T1000 (cell line): ENCODE data around the gene DNAJC18.
"Not testable (repeated sequence)": the region's sequence is repeated elsewhere in the genome, so short reads cannot be mapped to it uniquely, and the experiment has no call there.

ENCODE experiments used
- DNase-seq: peaks from one replicate; lab custom pipeline; 2025; ENCODE audit warnings: mixed read lengths; lab: John Stamatoyannopoulos, UW

Gene DNAJC18

DNA sequence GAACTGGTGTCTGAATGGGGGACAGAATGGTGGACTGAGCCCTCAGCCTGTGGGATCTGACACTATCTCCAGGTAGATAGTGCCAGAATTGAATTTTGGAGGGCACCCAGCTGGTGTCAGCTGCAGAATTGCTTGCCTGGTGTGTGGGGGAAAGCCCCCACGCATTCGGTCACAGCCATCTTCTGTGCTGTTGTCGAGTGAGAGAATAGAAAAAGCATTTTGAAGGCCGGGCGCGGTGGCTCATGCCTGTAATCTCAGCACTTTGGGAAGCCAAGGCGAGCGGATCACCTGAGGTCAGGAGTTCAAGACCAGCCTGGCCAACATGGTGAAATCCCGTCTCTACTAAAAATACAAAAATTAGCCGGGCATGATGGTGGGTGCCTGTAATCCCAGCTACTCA, 52.4 kb downstream of the DNAJC18 start:
- DNase-seq, result not testable (repeated sequence)

DNA sequence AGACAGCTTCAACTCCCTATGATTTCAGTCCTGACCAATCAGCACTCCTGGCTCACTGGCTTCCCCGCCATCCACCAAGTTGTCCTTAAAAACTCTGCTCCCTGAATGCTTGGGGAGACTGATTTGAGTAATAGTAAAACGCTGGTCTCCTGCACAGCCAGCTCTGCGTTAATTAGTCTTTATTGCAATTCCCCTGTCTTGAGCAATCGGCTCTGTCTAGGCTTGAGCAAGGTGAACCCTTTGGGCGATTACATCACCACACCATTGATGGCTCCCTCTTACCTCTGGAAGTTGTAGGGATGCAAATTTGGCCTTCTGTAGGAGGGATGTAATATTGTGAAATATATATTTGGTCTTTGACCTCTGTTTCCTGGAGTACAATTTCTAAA, 53.3 kb downstream of the DNAJC18 start:
- DNase-seq, result no peak

DNA sequence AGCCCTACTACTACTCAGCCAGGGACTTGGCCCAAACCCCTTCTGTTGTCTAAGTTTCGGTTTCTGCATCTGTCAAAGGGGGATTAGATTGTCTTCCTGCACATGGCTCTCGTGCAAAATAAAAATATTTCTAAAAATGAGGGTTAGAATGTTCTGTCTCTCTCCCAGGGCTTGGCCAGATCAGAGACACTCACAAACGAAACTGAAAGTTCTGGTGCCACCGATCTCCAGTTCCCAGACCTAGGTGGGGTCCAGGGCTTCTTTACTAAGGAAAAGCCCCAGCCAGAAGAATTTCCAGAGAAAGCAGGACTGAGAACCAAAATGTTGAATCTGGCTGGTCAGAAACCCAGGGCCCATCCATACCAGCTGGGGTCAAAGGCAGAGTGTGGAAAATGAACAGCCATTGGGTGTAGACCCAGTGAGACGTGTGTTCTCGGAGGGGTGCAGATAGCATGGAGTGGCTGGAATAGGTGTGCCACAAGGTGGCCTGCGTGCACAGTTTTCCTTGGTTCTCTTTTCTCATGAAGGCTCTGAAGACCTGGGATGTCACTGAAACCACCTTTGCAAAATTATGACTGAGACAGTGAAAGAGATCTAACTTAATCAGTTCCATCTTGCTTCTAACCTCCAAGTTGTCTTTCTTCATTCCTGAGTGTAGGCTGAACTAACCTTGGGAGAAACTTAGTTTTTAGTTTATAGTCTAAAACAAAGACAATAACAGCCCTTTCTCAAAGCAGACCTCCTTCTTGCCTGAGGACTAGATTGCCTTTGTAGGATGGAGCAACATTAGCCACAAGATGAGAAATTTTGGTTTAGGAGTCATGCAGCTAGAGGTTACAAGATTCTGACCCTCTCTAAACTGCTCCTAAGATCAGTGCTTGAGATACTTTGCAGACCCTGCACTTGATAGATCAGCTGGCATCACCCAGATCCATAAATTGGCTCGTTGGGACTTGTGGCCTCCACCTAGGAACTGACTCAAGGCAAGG, 54.0 kb downstream of the DNAJC18 start:
- DNase-seq, result no peak

DNA sequence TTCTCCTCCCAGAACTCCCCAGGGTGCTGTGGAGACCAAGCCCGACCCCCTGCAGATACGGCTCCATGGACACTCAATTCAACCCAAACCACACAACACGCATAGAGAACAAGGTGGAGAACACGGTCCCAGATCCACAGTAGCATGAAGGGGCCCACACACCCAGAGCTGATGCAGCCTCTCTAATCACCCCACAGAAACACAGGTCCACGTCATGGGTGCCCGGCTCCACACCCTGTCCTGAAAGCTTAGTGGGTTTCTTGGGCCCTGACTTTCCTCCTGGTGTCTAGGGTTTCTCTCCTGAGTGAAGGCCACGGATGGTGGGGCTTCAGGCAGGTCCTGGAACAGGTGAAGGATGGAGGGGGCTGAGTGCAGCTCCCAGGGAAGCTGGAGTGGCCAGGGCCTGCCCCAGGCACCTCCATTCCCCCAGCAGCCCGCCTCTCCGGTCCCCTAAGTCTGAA, 54.7 kb downstream of the DNAJC18 start:
- no peak for DNase-seq

DNA sequence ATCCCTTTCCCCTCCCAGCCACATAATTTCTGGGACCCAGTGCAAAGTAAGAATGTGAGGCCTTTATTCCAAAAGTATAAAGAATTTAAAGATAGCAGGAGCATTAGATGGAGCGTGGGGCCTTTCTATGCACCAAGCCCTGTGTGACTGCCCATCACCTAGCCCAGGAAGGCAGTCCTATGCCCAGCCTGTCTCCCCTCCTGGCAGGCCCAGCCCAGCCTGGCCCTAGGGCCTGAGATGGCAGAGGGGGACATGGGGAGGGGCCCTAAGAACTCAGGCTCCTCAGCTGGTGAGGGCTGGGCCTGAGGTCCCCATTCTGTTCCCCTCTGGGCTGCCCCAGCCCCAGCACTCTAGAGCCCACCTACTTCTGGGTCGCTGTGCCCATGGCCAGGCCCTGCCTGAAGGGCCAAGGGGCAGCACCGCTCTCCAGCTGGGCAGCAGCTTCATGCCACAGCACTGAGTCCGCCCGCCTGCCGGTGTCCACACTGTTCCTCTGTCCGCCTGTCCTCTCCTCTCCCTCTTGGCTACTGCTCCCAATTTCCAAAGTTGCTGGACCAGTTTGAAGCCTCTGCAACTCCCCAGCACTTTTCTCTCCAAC, 55.2 kb downstream of the DNAJC18 start:
- no peak for DNase-seq

DNA sequence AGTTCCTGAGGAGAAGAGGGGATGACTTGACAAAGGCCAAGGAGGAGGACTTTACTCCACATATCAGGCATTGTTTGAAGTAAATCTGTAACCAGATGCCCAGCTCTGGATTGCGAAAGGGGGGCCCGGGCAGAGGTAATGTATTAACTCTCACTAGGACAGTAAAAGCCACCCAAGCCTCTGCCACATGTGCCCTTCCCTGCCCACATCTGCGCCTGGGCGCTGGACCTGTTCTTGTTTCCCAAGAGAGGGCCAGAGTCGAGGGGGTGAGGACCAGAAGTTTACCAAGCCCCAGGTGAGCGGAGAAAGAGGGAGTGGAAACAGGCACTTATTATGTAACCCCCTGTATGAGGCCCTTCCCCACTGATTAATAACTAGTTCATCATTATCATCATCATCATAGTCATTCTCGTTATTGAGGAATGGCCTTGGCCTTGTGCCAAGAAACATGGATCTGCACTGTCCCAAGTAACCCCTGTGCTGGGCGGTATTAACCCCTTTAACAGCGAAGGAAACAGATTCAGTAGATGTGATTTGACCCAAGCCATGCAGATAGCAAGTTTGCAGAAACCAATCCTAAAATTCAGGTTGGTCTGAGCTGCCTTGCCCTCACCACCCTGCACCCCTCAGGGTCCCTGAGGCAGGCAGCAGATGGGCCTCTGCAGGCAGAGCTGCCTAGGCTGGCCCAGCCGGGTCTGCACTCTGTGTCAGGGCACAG, 55.9 kb downstream of the DNAJC18 start, which contains the start of gene SLC23A1:
Gene SLC23A1, minus strand, starts transcription at position 23 of the 718 bp plus-strand sequence. CDS start 44 bp downstream, outside the sequence.
- DNase-seq, result no peak

DNA sequence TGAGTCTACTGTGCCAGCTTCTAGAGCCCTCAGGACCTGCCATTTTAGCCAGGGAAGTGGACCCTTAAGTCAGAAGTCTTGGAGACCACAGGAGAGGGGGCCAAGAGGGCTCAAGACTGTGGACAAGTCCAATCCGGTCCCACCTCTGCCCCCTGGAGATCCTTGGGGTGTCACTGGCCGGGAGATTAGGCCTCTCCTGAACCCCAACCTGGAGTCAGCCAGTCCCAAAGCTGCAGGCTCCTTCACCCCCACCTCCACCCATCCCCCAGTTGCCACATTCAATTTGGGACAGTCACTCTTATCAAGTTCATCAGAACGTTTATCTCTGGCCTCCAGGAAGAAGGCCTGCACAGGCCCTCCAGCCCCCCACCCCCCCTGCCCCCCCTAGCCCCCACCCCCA, 56.5 kb downstream of the DNAJC18 start:
- DNase-seq, result no peak

DNA sequence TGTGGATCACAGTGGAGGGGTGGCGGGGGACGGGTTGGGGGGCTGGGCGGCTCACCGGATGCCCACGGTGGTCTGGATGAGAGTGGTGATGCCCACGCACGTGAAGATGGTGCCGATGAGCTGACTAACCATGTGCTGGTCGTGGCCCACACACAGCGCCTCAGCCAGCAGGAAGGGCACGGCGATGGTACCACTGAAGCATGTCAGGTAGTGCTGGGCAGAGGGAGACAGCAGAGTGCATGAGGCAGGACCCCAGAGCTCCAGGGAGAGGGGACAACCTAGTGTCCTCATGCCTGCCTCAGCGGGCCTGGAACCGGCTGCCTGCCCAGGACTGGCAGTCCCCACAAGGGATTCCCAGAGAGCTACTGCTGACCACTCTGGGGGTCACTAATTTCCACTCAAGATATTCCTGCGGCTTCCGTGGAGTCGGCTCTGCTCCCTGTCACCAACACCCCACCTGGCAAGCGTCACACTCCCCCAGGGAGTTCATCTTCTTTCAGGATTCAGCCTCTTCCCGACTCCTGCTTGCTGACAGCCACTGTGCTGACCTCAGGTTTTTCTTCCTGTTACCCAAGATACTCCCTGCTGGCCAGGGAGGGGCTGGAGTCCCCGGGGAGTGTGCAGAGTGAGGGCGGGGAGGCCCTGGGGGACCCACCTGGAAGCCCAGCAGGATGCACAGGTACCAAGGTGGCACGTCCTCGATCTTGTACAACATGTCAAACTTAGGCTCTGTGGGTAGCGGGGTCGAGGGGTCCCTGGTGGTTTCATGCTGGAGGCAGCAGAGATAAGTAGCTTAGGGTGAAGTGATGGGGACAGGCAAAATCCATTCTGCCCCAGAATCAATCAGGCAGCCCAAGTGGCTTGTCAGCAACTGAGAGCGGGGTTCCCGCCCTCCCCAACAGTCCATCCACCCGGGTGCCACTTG, 57.2 kb downstream of the DNAJC18 start:
- no peak for DNase-seq

DNA sequence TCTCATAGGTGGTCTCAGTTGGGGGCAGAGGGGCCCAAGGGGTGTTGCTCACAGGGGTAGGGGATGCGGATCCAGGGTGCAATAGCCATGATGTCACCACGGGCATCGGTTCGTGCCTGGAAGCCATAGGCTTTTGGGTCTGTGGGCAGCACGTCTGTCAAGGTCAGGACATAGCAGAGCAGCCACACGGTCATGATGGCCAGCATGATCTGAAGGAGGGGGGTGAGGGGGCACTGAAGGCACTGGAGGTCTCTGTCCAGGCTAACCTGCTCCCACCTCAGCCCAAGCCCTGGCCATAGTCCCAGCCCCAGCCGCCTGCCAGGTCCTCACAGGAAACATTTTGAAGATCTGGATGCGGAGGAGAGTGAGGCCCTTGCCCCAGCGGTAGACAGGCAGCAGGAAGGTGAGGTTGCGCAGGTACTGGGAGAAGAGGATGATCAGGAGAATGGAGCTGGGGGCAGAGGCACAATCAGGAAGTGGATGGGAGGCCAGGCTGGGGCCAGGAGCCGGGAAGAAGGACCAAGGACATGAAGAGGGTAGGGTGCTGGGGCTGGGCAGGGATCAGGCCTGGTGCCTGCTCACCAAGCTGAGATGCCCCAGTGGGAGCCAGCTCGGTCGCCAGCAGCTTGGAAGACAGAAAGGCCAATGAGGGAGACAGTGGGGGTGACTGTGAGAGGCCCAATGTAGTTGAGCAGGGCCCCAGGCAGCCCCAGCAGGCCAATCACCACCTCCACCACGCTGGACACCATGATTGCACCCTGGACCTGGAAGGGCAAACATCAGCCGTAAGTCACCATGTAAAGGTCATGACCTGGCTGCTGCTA, 59.5 kb downstream of the DNAJC18 start:
- DNase-seq, result no peak

DNA sequence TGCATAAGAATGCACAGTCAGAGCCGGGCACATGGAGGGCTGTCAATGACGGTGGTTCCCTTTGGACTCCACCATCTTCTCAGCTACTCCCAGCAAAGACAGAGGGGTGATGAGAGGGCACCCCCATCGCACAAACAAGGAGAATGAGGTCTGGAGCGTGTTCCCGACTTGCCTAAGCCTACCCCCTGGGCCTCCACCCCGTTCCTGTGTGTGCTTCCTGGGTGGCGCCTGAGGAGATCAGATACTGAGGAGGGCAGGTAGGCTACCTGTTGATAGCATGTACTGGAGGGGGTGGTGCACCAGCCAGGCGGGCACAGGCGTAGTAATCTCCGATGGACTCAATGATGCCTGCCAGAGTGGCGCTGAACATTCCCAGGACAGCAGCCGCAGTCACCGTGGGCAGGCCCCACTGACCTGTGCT, 60.4 kb downstream of the DNAJC18 start:
- no peak for DNase-seq

DNA sequence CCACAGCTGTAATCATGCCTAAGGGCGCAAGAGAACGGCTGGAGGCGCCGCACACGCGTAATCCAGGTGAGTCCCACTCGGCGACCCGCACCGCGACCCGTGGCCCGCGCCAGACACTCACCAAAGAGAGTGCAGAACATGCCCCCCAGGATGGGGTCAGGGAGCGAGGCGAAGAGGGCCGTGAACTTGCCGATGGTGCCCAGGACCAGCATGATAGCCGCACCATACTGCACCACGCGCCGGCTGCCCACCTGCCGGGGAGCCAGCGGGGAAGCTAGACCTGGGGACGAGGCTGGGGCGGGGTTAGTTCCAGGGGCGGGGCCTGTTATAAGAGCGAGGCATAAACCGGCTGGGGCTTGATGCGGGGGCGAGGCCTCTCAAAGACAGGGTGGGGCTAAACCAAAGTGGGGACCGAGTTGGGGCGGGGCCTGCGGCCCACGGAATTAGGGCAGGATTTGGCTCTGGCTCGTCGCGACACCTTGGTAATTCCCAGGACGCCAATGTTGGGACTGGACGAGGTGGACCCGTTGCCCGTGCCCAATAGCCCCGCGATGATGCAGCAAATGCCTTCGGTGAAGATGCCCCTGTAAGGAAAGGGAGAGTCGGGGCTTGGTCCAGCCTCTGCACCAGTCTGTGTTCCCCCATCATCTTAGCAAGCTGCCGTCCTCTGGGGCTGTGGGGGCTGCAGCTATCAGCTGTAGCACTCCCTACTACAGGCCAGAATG, 61.1 kb downstream of the DNAJC18 start:
- no peak for DNase-seq

DNA sequence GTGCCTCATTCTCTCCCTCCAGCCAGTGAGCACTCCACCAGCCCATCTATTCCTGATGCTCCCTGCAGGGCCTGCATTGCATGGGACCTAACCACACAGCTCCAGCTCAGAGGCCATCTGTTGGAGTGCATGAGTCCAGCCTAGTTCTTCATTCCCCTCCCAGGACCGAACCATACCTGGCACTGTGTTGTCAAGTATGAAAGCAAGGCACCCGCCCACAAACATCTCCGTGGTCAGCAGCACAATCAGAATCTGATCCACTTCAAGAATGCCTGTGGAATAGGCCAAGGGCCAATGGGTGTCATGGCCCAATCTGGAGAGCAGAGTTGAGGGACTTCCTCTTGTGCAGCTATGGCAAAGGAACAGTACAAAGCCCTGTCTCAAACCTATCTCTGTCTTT, 62.1 kb downstream of the DNAJC18 start:
- no peak for DNase-seq

DNA sequence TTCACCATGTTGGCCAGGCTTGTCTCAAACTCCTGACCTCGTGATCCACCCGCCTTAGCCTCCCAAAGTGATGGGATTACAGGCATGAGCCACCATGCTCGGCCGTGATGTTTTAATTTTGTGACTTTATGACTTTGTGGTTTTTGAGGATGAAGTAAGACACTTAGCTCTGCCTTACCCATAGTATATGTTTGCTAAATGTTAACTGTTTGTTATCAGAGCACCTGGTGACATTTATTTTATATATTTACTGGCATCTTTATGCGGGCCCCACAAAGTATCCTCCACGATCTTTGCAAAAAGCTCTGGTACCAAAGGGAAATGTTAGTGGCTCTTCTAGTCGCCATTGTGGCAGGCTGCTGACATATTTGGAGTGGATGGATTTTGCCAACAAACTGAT, 63.0 kb downstream of the DNAJC18 start:
- DNase-seq, result no peak

DNA sequence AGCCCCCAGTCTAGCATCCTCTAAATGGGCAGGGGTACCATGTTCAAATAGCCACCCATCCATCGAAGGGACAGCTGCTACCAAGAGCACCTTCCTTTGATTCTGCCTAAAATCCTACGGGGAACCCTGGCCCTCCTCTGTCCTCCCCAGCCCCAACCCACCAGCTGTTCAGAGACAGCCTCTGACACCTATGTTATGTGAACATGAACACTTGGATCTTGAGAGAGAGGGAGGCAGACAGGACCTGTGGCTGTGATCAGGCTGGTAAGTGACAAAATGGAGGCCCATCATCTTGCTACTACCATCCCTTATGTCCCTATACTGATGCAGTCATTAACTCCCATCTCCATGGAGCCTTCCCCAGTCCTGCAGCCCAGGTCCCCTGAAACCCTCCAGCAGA, 64.4 kb downstream of the DNAJC18 start:
- no peak for DNase-seq

DNA sequence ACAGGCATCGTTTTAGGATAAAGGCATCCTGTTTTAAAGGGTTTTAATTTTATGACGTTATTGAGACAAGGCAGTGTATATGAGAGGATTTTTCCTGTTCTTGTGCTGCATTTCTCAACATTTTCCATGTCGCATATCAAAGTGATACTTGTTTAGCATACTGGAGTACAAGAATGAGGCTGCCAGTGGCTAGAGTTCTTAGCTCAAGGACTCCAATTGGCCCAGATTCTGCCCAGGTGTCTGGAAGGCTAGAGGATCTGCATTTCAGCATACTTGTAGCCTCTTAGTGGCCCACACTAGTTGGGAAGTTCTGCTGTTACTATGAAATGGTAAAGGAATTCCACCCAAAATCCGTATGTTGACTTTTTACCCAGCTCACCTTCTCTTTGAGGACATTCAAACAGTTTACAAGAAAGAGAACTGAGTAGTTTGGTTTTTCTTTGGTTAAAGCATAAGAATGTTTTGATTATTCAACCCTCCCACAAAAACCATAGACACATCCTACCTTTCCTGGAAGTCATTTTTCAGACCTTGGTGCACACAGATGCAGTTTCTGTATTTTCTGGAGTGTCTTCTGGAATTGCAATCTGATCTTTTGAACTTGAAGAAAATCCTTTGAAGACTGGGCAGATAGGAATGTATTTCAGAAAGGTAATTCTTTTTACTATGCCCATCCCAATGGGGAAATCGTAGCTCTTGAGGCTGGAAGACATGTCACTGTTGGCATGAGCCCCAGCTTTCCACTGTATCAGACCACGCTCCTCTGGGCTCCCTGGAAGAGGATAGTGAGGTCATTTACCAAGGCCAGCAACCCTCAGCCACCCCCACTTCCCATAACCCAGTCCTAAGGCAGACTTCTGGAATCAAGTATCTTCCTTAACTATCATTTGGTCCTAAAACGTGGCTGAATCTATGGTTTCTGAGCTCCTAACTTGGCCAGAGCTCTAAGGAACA, 67.6 kb downstream of the DNAJC18 start:
- DNase-seq, result no peak

DNA sequence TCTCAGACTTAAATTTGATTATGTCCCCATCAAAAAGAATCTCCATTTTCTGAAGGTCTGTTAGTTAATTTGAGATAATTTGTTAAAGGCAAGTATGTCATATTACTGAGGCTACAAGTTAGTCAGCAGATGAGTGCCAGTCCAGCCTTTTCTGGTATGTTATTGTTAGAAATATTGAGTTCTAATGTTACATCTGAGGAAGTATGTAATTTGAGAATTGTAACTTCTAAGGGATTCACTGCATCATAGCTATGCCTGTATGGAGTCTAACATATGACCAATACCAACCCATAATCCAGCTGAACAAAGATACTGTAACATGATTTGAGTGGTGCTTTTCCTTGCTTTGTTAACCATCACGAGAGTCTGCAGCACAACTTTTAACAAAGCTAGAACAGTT, 70.1 kb downstream of the DNAJC18 start:
- DNase-seq, result no peak

DNA sequence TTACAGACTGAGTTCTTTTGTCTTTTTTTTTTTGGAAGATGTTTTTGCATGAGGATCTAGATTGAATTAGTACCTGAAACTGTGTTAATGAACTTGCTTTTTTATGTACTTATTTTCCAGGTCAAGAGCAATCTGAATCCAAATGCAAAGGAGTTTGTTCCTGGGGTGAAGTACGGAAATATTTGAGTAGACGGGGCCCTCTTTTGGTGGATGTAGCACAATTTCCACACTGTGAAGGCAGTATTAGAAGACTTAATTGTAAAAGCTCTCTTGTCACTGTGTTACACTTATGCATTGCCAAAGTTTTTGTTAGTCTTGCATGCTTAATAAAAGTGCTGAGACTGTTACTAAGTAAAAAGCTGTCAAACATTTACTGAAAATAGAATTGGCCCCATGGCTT, 70.7 kb downstream of the DNAJC18 start:
- DNase-seq, result no peak

DNA sequence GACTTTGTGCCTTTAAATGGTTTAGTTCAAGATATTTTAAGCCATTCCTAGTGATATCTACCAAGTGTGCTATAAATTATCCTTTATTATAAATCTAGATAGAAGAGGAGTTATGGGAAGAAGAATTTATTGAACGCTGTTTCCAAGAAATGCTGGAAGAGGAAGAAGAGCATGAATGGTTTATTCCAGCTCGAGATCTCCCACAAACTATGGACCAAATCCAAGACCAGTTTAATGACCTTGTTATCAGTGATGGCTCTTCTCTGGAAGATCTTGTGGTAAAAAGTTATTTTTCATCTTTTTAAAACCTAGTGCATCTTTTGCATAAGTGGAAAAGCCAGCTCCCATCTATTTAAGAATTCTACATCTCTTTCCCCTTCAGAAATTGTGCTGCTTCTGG, 74.9 kb downstream of the DNAJC18 start:
- DNase-seq, result no peak

DNA sequence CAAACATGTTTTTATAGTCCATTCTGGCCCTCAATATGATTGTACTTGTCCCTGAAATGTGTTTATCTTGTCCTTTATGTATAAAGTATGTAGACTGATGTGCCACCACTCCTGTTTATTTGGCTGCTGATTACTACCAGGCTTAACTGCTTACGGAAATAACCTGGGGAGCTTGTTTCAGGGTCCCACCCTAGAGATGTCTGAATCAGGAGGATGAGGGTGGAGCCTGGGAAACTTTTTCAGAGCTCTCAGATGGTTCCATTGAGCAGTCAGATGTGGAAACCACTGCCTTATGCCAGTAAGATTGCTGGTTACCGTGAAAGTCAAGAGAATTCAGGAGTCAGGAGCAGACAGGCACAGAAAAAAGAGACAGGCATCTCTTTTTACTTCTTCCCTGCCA, 75.4 kb downstream of the DNAJC18 start:
- no peak for DNase-seq
